22Rv1 (cell line): Measurements from ENCODE around the gene TRPC5OS.

Experiments used
- H3K27ac ChIP-seq: fragments of 450-650 bp; 2 replicates; pipeline ENCODE4 v1.5.1; 2017
- CTCF ChIP-seq: fragments of 450-650 bp; IDR thresholded peaks from 2 replicates; pipeline ENCODE4 v1.5.1; 2017; ENCODE audit warnings: mild to moderate bottlenecking
- ZFX ChIP-seq: fragments of 450-650 bp; IDR thresholded peaks from 2 replicates; pipeline ENCODE4 v1.6.1; 2017; ENCODE audit warnings: antibody characterized with exemption, borderline replicate concordance

Gene TRPC5OS

DNA sequence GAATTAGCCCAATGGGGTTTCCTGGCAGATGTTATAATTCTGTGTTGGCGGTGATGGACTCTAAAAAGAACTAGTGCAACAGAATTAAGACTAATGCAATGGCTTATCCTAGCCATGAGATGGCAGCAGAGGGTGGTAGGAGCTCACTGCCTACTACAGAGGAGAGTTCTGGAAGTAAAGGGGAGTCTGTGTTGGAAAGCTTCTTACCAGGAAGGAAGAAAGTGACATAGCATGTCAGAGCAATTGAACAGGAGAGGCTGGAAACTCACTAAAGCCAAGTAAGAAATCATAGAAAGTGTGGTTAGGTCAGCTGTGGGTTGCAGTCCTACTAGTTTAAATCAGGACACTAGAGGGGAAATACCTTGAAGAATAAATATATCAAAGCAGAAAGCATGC lies 6.3 kb upstream of the TRPC5OS start:
- no peak overlapping the region for H3K27ac ChIP-seq
- no peak for TF ChIP-seq ZFX
- peak; percentile 73 for TF ChIP-seq CTCF

GRCh38 chrX:111874241-111874640 lies 1.7 kb upstream of the TRPC5OS start:
- H3K27ac ChIP-seq, result no peak overlapping the region
- TF ChIP-seq ZFX, result no peak
- no peak for TF ChIP-seq CTCF

DNA sequence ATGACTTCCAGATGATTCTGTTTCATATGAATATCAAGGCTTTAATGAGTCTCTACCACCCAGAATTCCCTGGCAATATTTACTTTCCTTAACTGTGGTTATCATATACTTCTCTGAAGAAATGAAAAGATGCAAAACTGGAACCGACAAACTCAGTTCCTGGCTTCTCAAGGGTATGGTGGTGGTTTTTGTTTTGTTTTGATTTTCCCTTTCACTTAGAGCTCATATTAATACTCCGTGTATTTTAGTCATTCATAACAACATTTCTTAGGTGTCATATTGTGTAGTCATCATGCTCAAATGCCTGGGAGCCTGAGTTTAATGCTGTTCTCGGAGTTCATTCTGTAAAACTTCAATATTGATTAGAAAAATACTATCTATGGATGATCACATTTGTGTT lies 665 bp downstream of the TRPC5OS start:
- H3K27ac ChIP-seq, result no peak overlapping the region
- no peak for TF ChIP-seq ZFX
- TF ChIP-seq CTCF, result no peak

DNA sequence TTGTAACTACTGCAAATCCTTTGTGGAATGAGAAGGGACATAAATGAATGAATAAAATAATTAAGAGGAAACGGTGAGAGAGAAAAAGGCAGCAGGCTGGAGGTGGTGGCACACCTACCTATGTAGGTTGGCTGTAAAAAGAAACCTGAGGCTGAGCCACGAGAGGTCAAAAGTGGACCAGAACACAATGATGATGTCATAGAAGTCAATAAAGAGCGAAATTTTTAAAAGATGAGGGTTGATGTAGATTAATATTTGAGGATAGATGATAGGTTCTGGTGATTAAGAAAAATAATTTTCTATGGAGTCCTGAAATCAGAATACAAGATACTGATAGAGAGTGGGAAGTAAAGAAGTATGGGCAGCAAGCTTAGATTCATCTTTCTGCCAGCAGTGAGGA lies 1.7 kb downstream of the TRPC5OS start:
- no peak overlapping the region for H3K27ac ChIP-seq
- TF ChIP-seq ZFX (no peak), CTCF (no peak)

- TF ChIP-seq CTCF (no peak), ZFX (no peak)
- H3K27ac ChIP-seq, result no peak overlapping the region
Measured at GRCh38 chrX:111880735-111881134, 4.8 kb downstream of the TRPC5OS start.

- no peak overlapping the region for H3K27ac ChIP-seq
- TF ChIP-seq ZFX (no peak), CTCF (no peak)
Measured at GRCh38 chrX:111881715-111882114, 5.7 kb downstream of the TRPC5OS start.

DNA sequence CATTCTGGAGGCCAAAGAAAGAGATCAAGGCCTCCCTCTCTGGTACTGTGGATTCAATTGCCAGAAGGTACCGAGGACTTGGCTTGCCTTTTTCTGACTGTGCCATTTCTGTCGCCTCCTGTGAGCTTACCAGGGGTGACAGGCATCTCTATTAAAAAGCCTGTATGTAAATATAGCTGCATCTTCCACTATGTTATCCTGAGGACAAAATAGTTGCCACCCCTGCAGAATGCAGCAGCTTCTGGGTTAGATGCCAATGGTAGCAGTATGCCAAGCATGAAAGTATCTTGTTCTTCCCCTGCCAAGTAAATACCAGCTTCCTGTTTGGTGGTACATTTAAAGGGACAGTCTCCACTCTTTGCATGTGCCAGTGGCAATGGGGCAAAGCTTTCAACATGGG lies 10.7 kb downstream of the TRPC5OS start:
- TF ChIP-seq CTCF (no peak), ZFX (no peak)
- no peak overlapping the region for H3K27ac ChIP-seq

- TF ChIP-seq CTCF (no peak), ZFX (no peak)
- no peak overlapping the region for H3K27ac ChIP-seq
Measured at GRCh38 chrX:111888600-111888999, 12.6 kb downstream of the TRPC5OS start.
